ENCODE results near the gene LINGO3.

GRCh38 chr19:2296141-2296540 lies 11.8 kb downstream of the LINGO3 start:
- no peak for TF ChIP-seq CTCF (IDR thresholded peaks at IDR 0.05)
- TF ChIP-seq POLR2A (IDR thresholded peaks at IDR 0.05), result no peak
